ENCODE measurements around the gene UVSSA.

- no peak for TF ChIP-seq CTCF (IDR thresholded peaks at IDR 0.05 in 4 of 5, conservative IDR thresholded peaks at IDR 0.05 in 1 of 5)
- TF ChIP-seq POLR2A (IDR thresholded peaks at IDR 0.05) = no peak
These were observed 34.2 kb downstream of the UVSSA start for GRCh38 chr4:1381181-1381621.

Measured in gastrocnemius medialis (tissue), 4 donors.